ENCODE data around the gene NAA40. TPM values are rescaled to one million over a fixed set of nuclear protein-coding genes. Genes with fewer than 3 reads are reported as not detected.

Gene NAA40
- total RNA-seq, 1 experiment from 2014 or later = 44.4 TPM

GRCh38 chr11:63985812-63986155, 47.0 kb downstream of the NAA40 start:
- Histone ChIP-seq H2BK12ac (ENCODE audit: insufficient read length, low read depth, low read length) (no peak overlapping the region), H3K56ac (ENCODE audit: insufficient read length, low read depth, low read length) (no peak overlapping the region), H4K8ac (replicated peaks; ENCODE audit: insufficient read length, low read depth, low read length) (no peak overlapping the region), H2BK15ac (ENCODE audit: low read depth, low read length) (no peak overlapping the region), H3K79me2 (ENCODE audit: insufficient read depth, low read length) (peaks cover 9% of the 10 kb centered on the region; the same call in 1 of the 2 replicates), H3K23ac (ENCODE audit: insufficient read length, low read depth, low read length) (no peak overlapping the region), H3K9me3 (ENCODE audit: control insufficient read depth, low read depth, low read length) (no peaks in the 10 kb centered on the region), H3K27ac (ENCODE audit: insufficient read length, low read depth, low read length) (peak overlapping the region; percentile 8), H3K4me1 (ENCODE audit: insufficient read depth, low read length) (peaks cover 7% of the 10 kb centered on the region; the same call in 1 of the 2 replicates), H3K9ac (ENCODE audit: extremely low read depth, insufficient read length, low read length) (no peak overlapping the region), H2AFZ (ENCODE audit: low read length) (no peak overlapping the region), H3T11ph (ENCODE audit: low read length) (no peak overlapping the region), H2AK5ac (ENCODE audit: insufficient read length, low read length) (no peak overlapping the region), H4K5ac (ENCODE audit: insufficient read length, low read depth, low read length) (no peak overlapping the region), H2BK5ac (ENCODE audit: insufficient read length, low read length) (no peak overlapping the region), H4K91ac (ENCODE audit: insufficient read length, low read depth, low read length) (no peak overlapping the region), H3K4me2 (ENCODE audit: insufficient read depth, insufficient read length, low read length) (peak overlapping the region; percentile 62), H3K23me2 (ENCODE audit: insufficient read length, low read depth, low read length, poor library complexity, severe bottlenecking) (peaks cover 17% of the 10 kb centered on the region), H3K14ac (ENCODE audit: insufficient read depth, low read length) (peak overlapping the region; percentile 55; the same call in 1 of the 2 replicates), H4K20me1 (ENCODE audit: control insufficient read depth, insufficient read depth, insufficient read length) (no peaks in the 10 kb centered on the region), H2BK20ac (ENCODE audit: low read depth, low read length, poor library complexity, severe bottlenecking) (no peak overlapping the region), H3K18ac (ENCODE audit: insufficient read length, low read depth, low read length) (no peak overlapping the region), H2BK120ac (ENCODE audit: low read depth, low read length, poor library complexity, severe bottlenecking) (no peak overlapping the region), H3K4ac (ENCODE audit: low read depth, low read length) (no peak overlapping the region), H3K27me3 (ENCODE audit: insufficient read depth, low read length) (no peaks in the 10 kb centered on the region), H3K79me1 (ENCODE audit: insufficient read depth, low read depth, low read length, poor library complexity, severe bottlenecking) (peaks cover 21% of the 10 kb centered on the region)
- Mint-ChIP-seq H3K36me3 (ENCODE audit: insufficient read depth in 1 of 3, low read depth in 3 of 3) (peaks cover 24 to 39% (median 28%) of the 10 kb centered on the region in 3 experiments; a peak in 6 of 7 replicates), H3K4me1 (peaks cover 15 to 17% of the 10 kb centered on the region in 2 experiments), H3K4me3 (peak overlapping the region; percentile 93 to 98), H3K27me3 (ENCODE audit: low read depth) (no peaks in the 10 kb centered on the region; the same call in 1 of the 2 replicates), H3K27ac (peak overlapping the region; percentile 97 to 99 (median 99)), H3K9me3 (no peaks in the 10 kb centered on the region; a peak in 1 of 5 replicates)
- no peak for DNase-seq
- TF ChIP-seq, protein P1, sequence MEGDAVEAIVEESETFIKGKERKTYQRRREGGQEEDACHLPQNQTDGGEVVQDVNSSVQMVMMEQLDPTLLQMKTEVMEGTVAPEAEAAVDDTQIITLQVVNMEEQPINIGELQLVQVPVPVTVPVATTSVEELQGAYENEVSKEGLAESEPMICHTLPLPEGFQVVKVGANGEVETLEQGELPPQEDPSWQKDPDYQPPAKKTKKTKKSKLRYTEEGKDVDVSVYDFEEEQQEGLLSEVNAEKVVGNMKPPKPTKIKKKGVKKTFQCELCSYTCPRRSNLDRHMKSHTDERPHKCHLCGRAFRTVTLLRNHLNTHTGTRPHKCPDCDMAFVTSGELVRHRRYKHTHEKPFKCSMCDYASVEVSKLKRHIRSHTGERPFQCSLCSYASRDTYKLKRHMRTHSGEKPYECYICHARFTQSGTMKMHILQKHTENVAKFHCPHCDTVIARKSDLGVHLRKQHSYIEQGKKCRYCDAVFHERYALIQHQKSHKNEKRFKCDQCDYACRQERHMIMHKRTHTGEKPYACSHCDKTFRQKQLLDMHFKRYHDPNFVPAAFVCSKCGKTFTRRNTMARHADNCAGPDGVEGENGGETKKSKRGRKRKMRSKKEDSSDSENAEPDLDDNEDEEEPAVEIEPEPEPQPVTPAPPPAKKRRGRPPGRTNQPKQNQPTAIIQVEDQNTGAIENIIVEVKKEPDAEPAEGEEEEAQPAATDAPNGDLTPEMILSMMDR (conservative IDR thresholded peaks at IDR 0.05) = no peak
- no CpG with 5 or more reads among the region's 18 CpGs for WGBS (ENCODE audit: extremely low coverage, insufficient read length, low lambda C conversion rate)

Data from H9 (cell line).